Measurements from ENCODE around the gene GDA.

GDA gene

GRCh38 chr9:72133365-72134035 is 15.7 kb upstream of the GDA start:
- no peaks in the 10 kb centered on the region for H3K4me1 ChIP-seq (ENCODE audit: insufficient read depth, low read length)
- no peak overlapping the region for H3K27ac ChIP-seq (ENCODE audit: low read length)

DNA sequence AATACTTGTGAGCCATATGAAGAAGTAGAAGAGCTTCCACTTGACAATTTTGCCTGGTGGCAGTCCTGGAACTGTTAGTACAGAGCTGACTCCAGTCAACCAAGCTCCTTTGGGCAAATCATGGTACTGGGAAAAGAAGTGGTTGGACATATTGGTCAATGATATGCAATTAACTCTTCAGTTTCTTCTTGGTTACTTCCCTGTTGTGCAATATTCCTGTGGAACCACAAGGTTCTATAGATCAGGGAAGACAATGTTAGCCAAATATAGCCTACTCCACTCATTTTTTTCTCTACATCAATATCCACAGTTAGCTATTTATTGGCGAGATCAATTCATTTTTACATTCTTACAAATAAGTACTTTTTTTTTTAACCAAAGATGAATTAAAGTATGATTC is 14.4 kb upstream of the GDA start:
- Histone ChIP-seq H3K4me1 (ENCODE audit: insufficient read depth, low read length) (no peaks in the 10 kb centered on the region), H3K9me3 (ENCODE audit: insufficient read depth, low read depth, low read length) (no peaks in the 10 kb centered on the region), H3K9ac (ENCODE audit: low read depth, low read length) (no peak overlapping the region), H3K4me3 (ENCODE audit: low read length) (no peak overlapping the region), H3K27me3 (ENCODE audit: insufficient read depth, low read length) (no peaks in the 10 kb centered on the region), H3K27ac (ENCODE audit: low read length) (no peak overlapping the region), H3K36me3 (ENCODE audit: insufficient read depth, low read depth, low read length) (no peaks in the 10 kb centered on the region)

More at GRCh38 chr9:72133365-72134035, 15.7 kb upstream of the GDA start:
- Histone ChIP-seq H3K27me3 (ENCODE audit: insufficient read depth, low read length) (no peaks in the 10 kb centered on the region), H3K9me3 (ENCODE audit: insufficient read depth, low read depth, low read length) (no peaks in the 10 kb centered on the region), H3K9ac (ENCODE audit: low read depth, low read length) (no peak overlapping the region), H3K4me3 (ENCODE audit: low read length) (no peak overlapping the region), H3K36me3 (ENCODE audit: insufficient read depth, low read depth, low read length) (no peaks in the 10 kb centered on the region)

GRCh38 chr9:72137697-72138365 is 11.4 kb upstream of the GDA start:
- Histone ChIP-seq H3K9ac (ENCODE audit: low read depth, low read length) (no peak overlapping the region), H3K27ac (ENCODE audit: low read length) (no peak overlapping the region), H3K36me3 (ENCODE audit: insufficient read depth, low read depth, low read length) (no peaks in the 10 kb centered on the region), H3K4me3 (ENCODE audit: low read length) (no peak overlapping the region), H3K4me1 (ENCODE audit: insufficient read depth, low read length) (no peaks in the 10 kb centered on the region), H3K27me3 (ENCODE audit: insufficient read depth, low read length) (no peaks in the 10 kb centered on the region), H3K9me3 (ENCODE audit: insufficient read depth, low read depth, low read length) (no peaks in the 10 kb centered on the region)

GRCh38 chr9:72139226-72139625 is 10.0 kb upstream of the GDA start:
- H3K9me3 ChIP-seq (ENCODE audit: insufficient read depth, low read depth, low read length), result no peaks in the 10 kb centered on the region
- no peak overlapping the region for H3K9ac ChIP-seq (ENCODE audit: low read depth, low read length)
- H3K36me3 ChIP-seq (ENCODE audit: insufficient read depth, low read depth, low read length), result no peaks in the 10 kb centered on the region
- H3K27me3 ChIP-seq (ENCODE audit: insufficient read depth, low read length), result no peaks in the 10 kb centered on the region
- H3K4me1 ChIP-seq (ENCODE audit: insufficient read depth, low read length), result no peaks in the 10 kb centered on the region
- H3K4me3 ChIP-seq (ENCODE audit: low read length), result no peak overlapping the region
- no peak overlapping the region for H3K27ac ChIP-seq (ENCODE audit: low read length)

- Histone ChIP-seq H3K4me3 (ENCODE audit: low read length) (no peak overlapping the region), H3K9me3 (ENCODE audit: insufficient read depth, low read depth, low read length) (no peaks in the 10 kb centered on the region), H3K36me3 (ENCODE audit: insufficient read depth, low read depth, low read length) (no peaks in the 10 kb centered on the region), H3K9ac (ENCODE audit: low read depth, low read length) (no peak overlapping the region), H3K27me3 (ENCODE audit: insufficient read depth, low read length) (no peaks in the 10 kb centered on the region), H3K27ac (ENCODE audit: low read length) (no peak overlapping the region), H3K4me1 (ENCODE audit: insufficient read depth, low read length) (no peaks in the 10 kb centered on the region)
These were observed 8.7 kb upstream of the GDA start for GRCh38 chr9:72140586-72140985.

DNA sequence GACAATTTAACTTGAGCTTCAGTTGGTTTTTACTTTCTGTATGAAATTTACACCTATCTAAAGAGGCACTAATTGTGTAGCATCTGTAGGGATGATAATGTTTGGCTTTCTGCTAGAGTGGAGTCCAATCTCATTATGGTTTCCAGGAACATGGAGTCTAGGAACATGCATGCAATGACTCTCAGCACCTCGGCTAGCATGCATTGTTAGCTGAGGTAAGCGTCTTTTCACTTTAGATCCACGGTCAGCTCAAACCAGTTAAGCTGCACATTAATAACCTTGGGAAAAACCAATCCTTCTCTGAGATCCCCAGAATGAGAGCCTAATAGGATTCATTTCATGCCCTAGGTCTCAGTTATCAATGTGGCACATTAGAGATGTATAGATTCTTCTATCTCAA is 7.8 kb upstream of the GDA start:
- Histone ChIP-seq H3K4me1 (ENCODE audit: insufficient read depth, low read length) (no peaks in the 10 kb centered on the region), H3K9me3 (ENCODE audit: insufficient read depth, low read depth, low read length) (no peaks in the 10 kb centered on the region), H3K4me3 (ENCODE audit: low read length) (no peak overlapping the region), H3K9ac (ENCODE audit: low read depth, low read length) (no peak overlapping the region), H3K27me3 (ENCODE audit: insufficient read depth, low read length) (no peaks in the 10 kb centered on the region), H3K36me3 (ENCODE audit: insufficient read depth, low read depth, low read length) (no peaks in the 10 kb centered on the region), H3K27ac (ENCODE audit: low read length) (no peak overlapping the region)

- Histone ChIP-seq H3K4me1 (ENCODE audit: insufficient read depth, low read length) (no peaks in the 10 kb centered on the region), H3K27ac (ENCODE audit: low read length) (no peak overlapping the region), H3K9me3 (ENCODE audit: insufficient read depth, low read depth, low read length) (no peaks in the 10 kb centered on the region), H3K27me3 (ENCODE audit: insufficient read depth, low read length) (peaks cover 34% of the 10 kb centered on the region), H3K36me3 (ENCODE audit: insufficient read depth, low read depth, low read length) (no peaks in the 10 kb centered on the region), H3K9ac (ENCODE audit: low read depth, low read length) (no peak overlapping the region), H3K4me3 (ENCODE audit: low read length) (no peak overlapping the region)
These were observed 4.3 kb upstream of the GDA start for GRCh38 chr9:72144756-72145492.

DNA sequence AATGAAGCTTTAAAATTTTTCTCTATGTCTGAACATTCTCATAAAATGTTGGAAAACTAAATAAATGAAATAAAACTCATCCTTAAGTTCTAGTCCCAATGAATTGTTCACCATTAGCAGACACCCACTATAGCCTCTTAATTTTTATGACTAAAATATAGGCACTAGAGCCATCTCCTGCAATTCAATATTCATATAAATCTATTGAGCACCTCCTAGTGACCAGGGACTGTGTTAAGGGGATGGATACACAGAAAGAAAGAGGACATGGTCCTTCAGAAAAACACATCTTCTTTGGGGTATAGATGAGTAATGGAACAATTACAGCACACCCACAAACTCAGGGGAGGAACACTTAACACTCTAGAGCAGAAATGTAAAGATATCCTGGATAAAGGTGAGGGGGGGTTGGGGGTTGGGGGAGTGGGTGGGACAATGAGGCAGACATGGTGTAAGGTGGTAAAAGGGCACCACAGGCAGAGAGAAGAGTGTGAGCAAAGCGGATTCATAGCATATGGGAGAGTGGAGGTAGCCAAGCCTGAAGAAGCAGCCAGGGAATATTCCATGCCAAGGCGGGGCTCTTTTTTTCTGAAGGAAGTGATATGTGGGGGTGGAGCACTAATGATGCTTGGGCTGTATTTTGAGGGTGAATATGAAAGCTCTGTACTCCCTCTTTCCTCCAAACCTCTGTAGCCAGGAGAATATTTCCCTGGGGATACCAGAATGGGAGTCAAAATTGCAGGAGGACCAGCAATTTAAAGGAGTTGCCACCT is 3.3 kb upstream of the GDA start:
- no peak overlapping the region for H3K27ac ChIP-seq (ENCODE audit: low read length)
- H3K4me3 ChIP-seq (ENCODE audit: low read length), result no peak overlapping the region
- peaks cover 44% of the 10 kb centered on the region for H3K27me3 ChIP-seq (ENCODE audit: insufficient read depth, low read length)
- no peaks in the 10 kb centered on the region for H3K4me1 ChIP-seq (ENCODE audit: insufficient read depth, low read length)
- H3K9me3 ChIP-seq (ENCODE audit: insufficient read depth, low read depth, low read length), result no peaks in the 10 kb centered on the region
- H3K36me3 ChIP-seq (ENCODE audit: insufficient read depth, low read depth, low read length), result no peaks in the 10 kb centered on the region
- H3K9ac ChIP-seq (ENCODE audit: low read depth, low read length), result no peak overlapping the region

DNA sequence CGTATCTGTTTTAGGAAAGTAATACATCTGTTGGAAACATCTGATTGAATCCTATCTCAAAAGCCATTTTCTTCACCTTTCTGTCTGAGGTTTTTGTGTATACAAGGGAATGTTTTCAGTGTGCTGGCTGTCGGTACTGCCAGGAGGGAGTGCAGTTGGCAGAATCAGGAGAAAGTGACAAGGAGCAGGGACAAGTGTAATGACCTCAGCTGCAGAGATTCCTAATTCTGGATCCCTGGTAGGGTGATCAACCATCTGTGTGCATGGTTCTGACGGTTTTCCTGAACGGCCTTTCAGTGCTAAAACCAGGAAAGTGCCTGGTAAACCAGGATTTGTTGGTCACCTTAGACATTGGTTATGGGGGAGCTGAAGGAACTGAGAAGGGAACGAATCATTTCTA is 1.6 kb upstream of the GDA start:
- Histone ChIP-seq H3K27ac (ENCODE audit: low read length) (no peak overlapping the region), H3K4me1 (ENCODE audit: insufficient read depth, low read length) (no peaks in the 10 kb centered on the region), H3K27me3 (ENCODE audit: insufficient read depth, low read length) (peaks cover 56% of the 10 kb centered on the region), H3K36me3 (ENCODE audit: insufficient read depth, low read depth, low read length) (no peaks in the 10 kb centered on the region), H3K4me3 (ENCODE audit: low read length) (no peak overlapping the region), H3K9me3 (ENCODE audit: insufficient read depth, low read depth, low read length) (no peaks in the 10 kb centered on the region), H3K9ac (ENCODE audit: low read depth, low read length) (no peak overlapping the region)

DNA sequence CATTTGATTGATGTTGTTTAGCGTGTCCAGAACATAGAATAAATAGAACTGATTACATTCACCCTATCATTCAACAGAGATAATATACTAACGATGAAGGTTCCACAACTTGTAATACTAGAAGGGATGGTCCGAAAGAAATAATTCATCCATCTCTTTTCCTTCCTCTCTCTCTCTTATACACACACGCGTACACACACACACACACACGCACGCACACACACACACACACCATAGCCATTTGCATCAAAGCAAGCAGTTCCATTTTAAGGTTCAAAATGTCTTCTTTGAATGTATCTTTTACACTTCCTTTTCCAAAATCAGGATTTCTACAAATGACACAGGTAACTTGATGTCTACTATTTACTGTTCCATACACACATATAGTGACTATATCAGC is 887 bp downstream of the GDA start:
- Histone ChIP-seq H3K36me3 (ENCODE audit: insufficient read depth, low read depth, low read length) (no peaks in the 10 kb centered on the region), H3K9me3 (ENCODE audit: insufficient read depth, low read depth, low read length) (no peaks in the 10 kb centered on the region), H3K9ac (ENCODE audit: low read depth, low read length) (no peak overlapping the region), H3K27me3 (ENCODE audit: insufficient read depth, low read length) (peaks cover 56% of the 10 kb centered on the region), H3K4me1 (ENCODE audit: insufficient read depth, low read length) (no peaks in the 10 kb centered on the region), H3K27ac (ENCODE audit: low read length) (no peak overlapping the region), H3K4me3 (ENCODE audit: low read length) (peak overlapping the region; percentile 71)

DNA sequence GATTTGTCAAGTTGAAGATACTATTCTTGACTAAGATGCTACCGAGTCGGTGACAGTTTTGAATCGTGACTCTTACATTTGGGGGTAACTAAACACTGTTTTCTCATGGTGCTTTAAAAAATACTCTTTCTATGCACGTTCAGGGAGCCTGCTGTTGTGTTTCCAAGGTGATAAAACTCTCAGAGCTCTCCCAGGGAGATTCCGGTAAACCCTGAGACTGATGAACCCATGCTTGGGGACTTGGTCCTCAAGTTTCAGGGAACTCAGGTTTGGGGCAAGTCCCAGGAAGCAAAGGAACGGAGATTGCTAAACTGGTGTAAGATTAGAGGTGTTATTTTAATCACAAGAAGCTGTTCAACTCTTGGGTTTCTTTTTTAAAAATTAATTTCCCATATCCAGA is 1.4 kb downstream of the GDA start:
- H3K4me3 ChIP-seq (ENCODE audit: low read length), result no peak overlapping the region

More for the DNA sequence above, 1.4 kb downstream of the GDA start:
- Histone ChIP-seq H3K27ac (ENCODE audit: low read length) (no peak overlapping the region), H3K27me3 (ENCODE audit: insufficient read depth, low read length) (peaks cover 56% of the 10 kb centered on the region), H3K36me3 (ENCODE audit: insufficient read depth, low read depth, low read length) (no peaks in the 10 kb centered on the region), H3K4me1 (ENCODE audit: insufficient read depth, low read length) (no peaks in the 10 kb centered on the region), H3K9ac (ENCODE audit: low read depth, low read length) (no peak overlapping the region), H3K9me3 (ENCODE audit: insufficient read depth, low read depth, low read length) (no peaks in the 10 kb centered on the region)

All from iPS-20b (cell line).